Upper lobe of right lung (tissue), 1 donor: ENCODE results near the gene LYAR. TPM values are rescaled to one million over a fixed set of nuclear protein-coding genes. Genes with fewer than 3 reads are reported as not detected.

Source experiments
- ATAC-seq: fragments of 200-7000 bp; cut with Tn5 transposase; one replicate; pipeline ENCODE4 v1.9.1; 2020; ENCODE audit warnings: mild to moderate bottlenecking, moderate library complexity
- DNase-seq: peaks from one replicate; pipeline ENCODE4 v3.0.0-alpha.2; 2020
- H3K27ac ChIP-seq: fragments of 200-600 bp; one replicate; pipeline ENCODE4 v1.8.0; 2022
- H3K27me3 ChIP-seq: fragments of 200-600 bp; one replicate; pipeline ENCODE4 v1.8.0; 2022; ENCODE audit warnings: mild to moderate bottlenecking
- H3K36me3 ChIP-seq: fragments of 200-600 bp; one replicate; pipeline ENCODE4 v1.8.0; 2022
- H3K4me1 ChIP-seq: fragments of 200-600 bp; one replicate; pipeline ENCODE4 v1.8.0; 2022
- H3K4me3 ChIP-seq: fragments of 200-600 bp; one replicate; pipeline ENCODE4 v1.8.0; 2022; ENCODE audit warnings: mild to moderate bottlenecking
- H3K9me3 ChIP-seq: fragments of 200-600 bp; one replicate; pipeline ENCODE4 v1.8.0; 2022
- intact Hi-C: fragments of 100-400 bp; cut with DNase I; formaldehyde crosslinking; loops from one replicate; pipeline ENCODE4 v1.11.0; 2022
- total RNA-seq: library from RNA; stranded (reverse); fragmentation: NEBNext Ultra II Directional; extraction: Animal tissue kit (Norgen Biotek cat#: 25700); gene quantifications from one replicate; pipeline ENCODE4 v1.2.1, GENCODE V29; 2021
- TF ChIP-seq, protein P1 (sequence below): fragments of 200-600 bp; IDR thresholded peaks from one replicate; pipeline ENCODE4 v1.8.0; 2022; ENCODE audit warnings: antibody characterized with exemption
- donor health status: DM: no; HTN: yes; CAD: no; lungs with severe emphysema.

The LYAR gene
- total RNA-seq, 1 donor from 2014 or later: 13.3 TPM

DNA sequence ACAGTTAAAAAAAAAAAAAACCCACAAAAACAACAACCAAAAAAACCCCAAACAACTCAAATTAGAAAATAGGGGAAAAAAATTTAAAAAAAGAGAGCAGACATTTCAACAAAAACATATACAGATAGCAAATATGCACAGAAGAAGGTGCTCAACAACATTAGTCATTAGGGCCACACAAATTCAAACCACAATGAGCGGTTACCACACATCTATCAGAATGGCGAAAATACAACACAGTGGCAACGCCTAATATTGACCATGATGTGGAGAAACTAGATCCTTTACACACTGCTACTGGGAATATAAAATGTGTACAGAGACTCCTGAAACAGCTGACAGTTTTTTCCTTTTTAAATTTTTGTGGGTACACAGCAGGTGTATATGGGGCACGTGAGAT, 19.4 kb downstream of the LYAR start:
- Histone ChIP-seq H3K27ac (peak overlapping the region; percentile 48), H3K27me3 (no peaks in the 10 kb centered on the region), H3K36me3 (peaks cover 46% of the 10 kb centered on the region), H3K9me3 (no peaks in the 10 kb centered on the region), H3K4me3 (no peak overlapping the region), H3K4me1 (no peaks in the 10 kb centered on the region)
- no peak for DNase-seq
- ATAC-seq: peak; percentile 21
- intact Hi-C loops: no loop called here
- TF ChIP-seq, protein P1, sequence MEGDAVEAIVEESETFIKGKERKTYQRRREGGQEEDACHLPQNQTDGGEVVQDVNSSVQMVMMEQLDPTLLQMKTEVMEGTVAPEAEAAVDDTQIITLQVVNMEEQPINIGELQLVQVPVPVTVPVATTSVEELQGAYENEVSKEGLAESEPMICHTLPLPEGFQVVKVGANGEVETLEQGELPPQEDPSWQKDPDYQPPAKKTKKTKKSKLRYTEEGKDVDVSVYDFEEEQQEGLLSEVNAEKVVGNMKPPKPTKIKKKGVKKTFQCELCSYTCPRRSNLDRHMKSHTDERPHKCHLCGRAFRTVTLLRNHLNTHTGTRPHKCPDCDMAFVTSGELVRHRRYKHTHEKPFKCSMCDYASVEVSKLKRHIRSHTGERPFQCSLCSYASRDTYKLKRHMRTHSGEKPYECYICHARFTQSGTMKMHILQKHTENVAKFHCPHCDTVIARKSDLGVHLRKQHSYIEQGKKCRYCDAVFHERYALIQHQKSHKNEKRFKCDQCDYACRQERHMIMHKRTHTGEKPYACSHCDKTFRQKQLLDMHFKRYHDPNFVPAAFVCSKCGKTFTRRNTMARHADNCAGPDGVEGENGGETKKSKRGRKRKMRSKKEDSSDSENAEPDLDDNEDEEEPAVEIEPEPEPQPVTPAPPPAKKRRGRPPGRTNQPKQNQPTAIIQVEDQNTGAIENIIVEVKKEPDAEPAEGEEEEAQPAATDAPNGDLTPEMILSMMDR: no peak

DNA sequence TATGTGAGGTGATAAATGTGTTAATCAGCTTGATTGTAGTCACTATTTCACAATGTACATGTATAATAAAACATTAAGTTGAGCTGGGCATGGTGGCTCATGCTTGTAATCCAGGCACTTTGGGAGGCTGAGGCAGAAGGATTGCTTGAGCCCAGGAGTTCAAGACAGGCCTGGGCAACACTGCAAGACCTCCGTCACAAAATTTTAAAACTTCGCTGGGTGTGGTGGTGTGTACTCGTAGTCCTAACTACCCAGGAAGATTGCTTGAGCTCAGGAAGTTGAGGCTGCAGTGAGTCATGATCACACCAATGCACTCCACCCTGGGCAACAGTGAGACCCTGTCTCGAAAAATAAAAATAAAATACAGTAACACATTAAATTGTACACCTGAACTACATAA, 20.1 kb downstream of the LYAR start:
- intact Hi-C loops: no loop called here

GRCh38 chr4:4269331-4269731, 20.6 kb downstream of the LYAR start:
- no peaks in the 10 kb centered on the region for H3K9me3 ChIP-seq
- TF ChIP-seq, protein P1: no peak
- no peaks in the 10 kb centered on the region for H3K27me3 ChIP-seq
- H3K4me1 ChIP-seq: no peaks in the 10 kb centered on the region
- peak overlapping the region; percentile 73 for H3K27ac ChIP-seq
- intact Hi-C loops: no loop called here
- DNase-seq (no peak), ATAC-seq (peak; percentile 3)
- H3K4me3 ChIP-seq: no peak overlapping the region
- peaks cover 39% of the 10 kb centered on the region for H3K36me3 ChIP-seq

More for the DNA sequence above, 20.1 kb downstream of the LYAR start:
- Histone ChIP-seq H3K36me3 (peaks cover 44% of the 10 kb centered on the region), H3K4me1 (no peaks in the 10 kb centered on the region), H3K27me3 (no peaks in the 10 kb centered on the region), H3K27ac (peak overlapping the region; percentile 73), H3K4me3 (no peak overlapping the region), H3K9me3 (no peaks in the 10 kb centered on the region)
- DNase-seq (no peak), ATAC-seq (peak; percentile 76)
- TF ChIP-seq, protein P1: no peak

GRCh38 chr4:4268776-4269175, 21.2 kb downstream of the LYAR start:
- Histone ChIP-seq H3K4me1 (no peaks in the 10 kb centered on the region), H3K9me3 (no peaks in the 10 kb centered on the region), H3K27ac (peak overlapping the region; percentile 73), H3K27me3 (no peaks in the 10 kb centered on the region), H3K36me3 (peaks cover 34% of the 10 kb centered on the region), H3K4me3 (no peak overlapping the region)
- peak; percentile 85 for ATAC-seq
- TF ChIP-seq, protein P1: no peak
- no peak for DNase-seq
- intact Hi-C loops: no loop called here

GRCh38 chr4:4267981-4268380, 22.0 kb downstream of the LYAR start:
- TF ChIP-seq, protein P1: no peak
- Histone ChIP-seq H3K4me3 (no peak overlapping the region), H3K4me1 (no peaks in the 10 kb centered on the region), H3K27me3 (no peaks in the 10 kb centered on the region), H3K27ac (no peak overlapping the region), H3K9me3 (no peaks in the 10 kb centered on the region), H3K36me3 (peaks cover 26% of the 10 kb centered on the region)
- intact Hi-C loops: no loop called here
- no peak for ATAC-seq
- DNase-seq: no peak

DNA sequence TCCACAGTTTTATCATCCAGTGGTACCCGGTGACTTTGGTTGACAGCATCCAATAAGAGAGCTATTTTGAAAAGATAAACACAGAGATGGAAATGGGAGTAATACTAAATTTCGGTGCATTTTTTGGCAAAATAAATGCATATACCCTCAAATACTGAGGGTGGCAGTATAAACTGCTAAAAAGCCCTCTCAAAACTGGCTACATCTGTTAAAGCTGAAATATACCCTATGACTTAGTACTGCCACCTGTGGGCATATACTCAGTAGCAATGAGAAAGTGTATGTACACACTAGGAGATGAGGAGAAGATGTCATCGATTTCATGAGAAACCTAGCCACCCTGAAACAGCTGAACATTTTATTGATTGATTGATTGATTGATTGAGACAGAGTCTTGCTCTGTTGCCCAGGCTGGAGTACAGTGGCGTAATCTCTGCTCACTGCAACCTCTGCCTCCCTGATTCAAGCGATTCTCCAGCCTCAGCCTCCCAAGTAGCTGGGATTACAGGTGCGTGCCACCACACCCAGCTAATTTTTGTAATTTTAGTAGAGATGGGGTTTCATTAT, 29.7 kb downstream of the LYAR start:
- no peaks in the 10 kb centered on the region for H3K9me3 ChIP-seq
- H3K27me3 ChIP-seq: no peaks in the 10 kb centered on the region
- no peaks in the 10 kb centered on the region for H3K36me3 ChIP-seq
- no peak overlapping the region for H3K4me3 ChIP-seq
- intact Hi-C loops: no loop called here
- no peaks in the 10 kb centered on the region for H3K4me1 ChIP-seq
- no peak for DNase-seq
- TF ChIP-seq, protein P1: peak; percentile 45
- H3K27ac ChIP-seq: no peak overlapping the region
- ATAC-seq: peak; percentile 84
